DOHH2 (cell line): Measurements from ENCODE around the gene ADAP2.

Experiments
- H3F3A ChIP-seq: fragments of 200-600 bp; sonication (generic), shearing (Covaris generic); 2 replicates; pipeline ENCODE4 v1.6.0; 2016; ENCODE audit warnings: antibody characterized with exemption, mild to moderate bottlenecking; ENCODE audit not compliant: control insufficient read depth, insufficient read depth
- H3K27ac ChIP-seq: fragments of 200-600 bp; sonication (generic); 2 replicates; pipeline ENCODE4 v1.5.1; 2014; ENCODE audit warnings: low read depth, mild to moderate bottlenecking, low read length, moderate library complexity
- H3K27me3 ChIP-seq: fragments of 200-600 bp; sonication (generic); 2 replicates; pipeline ENCODE4 v1.6.1; 2014; ENCODE audit warnings: mild to moderate bottlenecking, low read length, mixed read lengths; ENCODE audit not compliant: control insufficient read depth
- H3K36me3 ChIP-seq: fragments of 200-600 bp; sonication (generic); 2 replicates; pipeline ENCODE4 v1.6.1; 2014; ENCODE audit warnings: mild to moderate bottlenecking, low read length, moderate library complexity, mixed read lengths; ENCODE audit not compliant: control insufficient read depth
- H3K4me1 ChIP-seq: fragments of 200-600 bp; sonication (generic); 2 replicates; pipeline ENCODE4 v1.6.1; 2014; ENCODE audit warnings: mild to moderate bottlenecking, low read length, mixed read lengths; ENCODE audit not compliant: control insufficient read depth
- H3K4me2 ChIP-seq: fragments of 200-600 bp; sonication (generic); 2 replicates; pipeline ENCODE4 v1.6.0; 2014; ENCODE audit warnings: mild to moderate bottlenecking, low read length, moderate library complexity
- H3K4me3 ChIP-seq: fragments of 200-600 bp; sonication (generic); 2 replicates; pipeline ENCODE4 v1.5.1; 2014; ENCODE audit warnings: mild to moderate bottlenecking, low read length, mixed read lengths
- H3K79me2 ChIP-seq: fragments of 200-600 bp; sonication (generic); 2 replicates; pipeline ENCODE4 v1.6.1; 2014; ENCODE audit warnings: mild to moderate bottlenecking, low read length, mixed read lengths; ENCODE audit not compliant: control insufficient read depth
- H3K9me2 ChIP-seq: fragments of 200-600 bp; sonication (generic); replicated peaks from 2 replicates; pipeline ENCODE4 v1.6.1; 2014; ENCODE audit warnings: mild to moderate bottlenecking, low read length, mixed read lengths; ENCODE audit not compliant: control insufficient read depth
- H3K9me3 ChIP-seq: fragments of 200-600 bp; sonication (generic); 2 replicates; pipeline ENCODE4 v1.6.1; 2014; ENCODE audit warnings: antibody characterized with exemption, low read length, mixed read lengths; ENCODE audit not compliant: control insufficient read depth, insufficient read depth
- H4K20me1 ChIP-seq: fragments of 200-600 bp; sonication (generic); 2 replicates; pipeline ENCODE4 v1.6.0; 2014; ENCODE audit warnings: low read depth, mild to moderate bottlenecking, antibody characterized with exemption, low read length, moderate library complexity; ENCODE audit not compliant: control insufficient read depth, insufficient read depth
- CTCF ChIP-seq: fragments of 200-600 bp; sonication (generic); IDR thresholded peaks from one replicate; pipeline ENCODE4 v1.5.1; 2014; ENCODE audit warnings: antibody characterized with exemption, mild to moderate bottlenecking, low read depth, low read length; ENCODE audit not compliant: poor library complexity, severe bottlenecking
- EZH2phosphoT487 ChIP-seq: fragments of 200-600 bp; sonication (generic); IDR thresholded peaks from 2 replicates; pipeline ENCODE4 v1.6.1; 2017; ENCODE audit warnings: borderline replicate concordance, mild to moderate bottlenecking, antibody characterized with exemption, low read length, moderate library complexity, mixed read lengths

ADAP2 gene

GRCh38 chr17:30942308-30943079 is 20.7 kb downstream of the ADAP2 start:
- Histone ChIP-seq H3K36me3 (no peaks in the 10 kb centered on the region), H3K9me3 (no peaks in the 10 kb centered on the region), H3K4me3 (no peak overlapping the region), H3F3A (no peaks in the 10 kb centered on the region), H3K27me3 (no peaks in the 10 kb centered on the region), H3K27ac (no peak overlapping the region), H4K20me1 (no peaks in the 10 kb centered on the region), H3K9me2 (no peaks in the 10 kb centered on the region), H3K4me1 (peaks cover 10% of the 10 kb centered on the region), H3K79me2 (no peaks in the 10 kb centered on the region), H3K4me2 (no peak overlapping the region)
- no peak for TF ChIP-seq CTCF
- TF ChIP-seq EZH2phosphoT487, result no peak

GRCh38 chr17:30947796-30948195 is 26.1 kb downstream of the ADAP2 start:
- H3K4me1 ChIP-seq, result peaks cover 28% of the 10 kb centered on the region
- H3K79me2 ChIP-seq, result no peaks in the 10 kb centered on the region
- H3K9me2 ChIP-seq, result no peaks in the 10 kb centered on the region
- H3K27me3 ChIP-seq, result no peaks in the 10 kb centered on the region
- no peak overlapping the region for H3K4me2 ChIP-seq
- H3F3A ChIP-seq, result 0 out of 2 replicates have a peak, but pooled peaks cover 3% of the 10 kb centered on the region
- no peak overlapping the region for H3K27ac ChIP-seq
- no peak for TF ChIP-seq CTCF
- H3K4me3 ChIP-seq, result no peak overlapping the region
- H4K20me1 ChIP-seq, result no peaks in the 10 kb centered on the region
- H3K36me3 ChIP-seq, result no peaks in the 10 kb centered on the region; the same call in 1 of the 2 replicates
- no peaks in the 10 kb centered on the region for H3K9me3 ChIP-seq

- Histone ChIP-seq H3K4me2 (peak overlapping the region; percentile 29), H3F3A (0 out of 2 replicates have a peak, but pooled peaks cover 3% of the 10 kb centered on the region), H3K27me3 (no peaks in the 10 kb centered on the region), H3K4me1 (peaks cover 49% of the 10 kb centered on the region), H3K9me3 (no peaks in the 10 kb centered on the region), H3K27ac (no peak overlapping the region), H3K4me3 (peak overlapping the region; percentile 2; the same call in 1 of the 2 replicates), H3K9me2 (no peaks in the 10 kb centered on the region), H4K20me1 (no peaks in the 10 kb centered on the region), H3K79me2 (no peaks in the 10 kb centered on the region), H3K36me3 (no peaks in the 10 kb centered on the region; the same call in 1 of the 2 replicates)
- TF ChIP-seq EZH2phosphoT487 (no peak), CTCF (no peak)
These were observed 28.4 kb downstream of the ADAP2 start for GRCh38 chr17:30950189-30950588.
